ENCODE measurements around the gene FAM174B. TPM values are rescaled to one million over a fixed set of nuclear protein-coding genes. Genes with fewer than 3 reads are reported as not detected.

Gene FAM174B
- total RNA-seq, 1 experiment from 2014 or later: 3.5 TPM

DNA sequence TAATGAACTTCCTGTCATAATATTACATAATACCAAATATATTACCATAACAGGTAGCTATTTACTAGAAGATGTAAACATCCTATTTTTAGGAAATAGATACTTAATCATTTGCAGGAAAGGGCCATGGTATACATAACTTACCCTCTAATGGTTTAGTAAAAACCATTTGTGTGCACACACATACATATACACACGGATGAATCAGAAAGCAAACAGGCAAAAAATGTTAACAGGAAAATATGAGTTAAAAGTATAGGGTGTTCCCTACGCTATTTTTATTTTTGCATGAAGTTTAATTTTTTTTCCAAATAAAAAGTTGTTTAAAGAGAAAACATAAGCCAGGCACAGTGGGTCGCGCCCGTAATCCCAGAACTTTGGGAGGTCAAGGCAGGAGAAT, 34.6 kb downstream of the FAM174B start:
- no peak overlapping the region for H3K4me3 Mint-ChIP-seq (ENCODE audit: unreplicated experiment)
- H3K36me3 Mint-ChIP-seq (ENCODE audit: insufficient read depth, unreplicated experiment): peaks cover 11% of the 10 kb centered on the region
- TF ChIP-seq CTCF (IDR thresholded peaks at IDR 0.05; ENCODE audit: unreplicated experiment): no peak
- ChIA-PET POLR2A (no interaction called here), CTCF (interaction anchor here (0.6 to 0.7 kb wide), 2 partner anchors 10 to 255 kb away, joined by 3 to 4 read pairs; no protein-coding TSS in a partner anchor)
- no peaks in the 10 kb centered on the region for H3K9me3 Mint-ChIP-seq (ENCODE audit: unreplicated experiment)
- H3K27me3 Mint-ChIP-seq (ENCODE audit: insufficient read depth, unreplicated experiment): no peaks in the 10 kb centered on the region
- no peak overlapping the region for H3K27ac Mint-ChIP-seq (ENCODE audit: low read depth, unreplicated experiment)
- intact Hi-C loops (cut with micrococcal nuclease): no loop called here
- no peak for DNase-seq (ENCODE audit: unreplicated experiment)
- no TSS peak for BruUV-seq (replicated peaks)
- peaks cover 20% of the 10 kb centered on the region for H3K4me1 Mint-ChIP-seq (ENCODE audit: insufficient read depth, unreplicated experiment)

- no peak for TF ChIP-seq CTCF (IDR thresholded peaks at IDR 0.05; ENCODE audit: unreplicated experiment)
- DNase-seq (ENCODE audit: unreplicated experiment): no peak
- Mint-ChIP-seq H3K27ac (ENCODE audit: low read depth, unreplicated experiment) (no peak overlapping the region), H3K4me3 (ENCODE audit: unreplicated experiment) (no peak overlapping the region), H3K4me1 (ENCODE audit: insufficient read depth, unreplicated experiment) (peaks cover 9% of the 10 kb centered on the region), H3K36me3 (ENCODE audit: insufficient read depth, unreplicated experiment) (peaks cover 11% of the 10 kb centered on the region), H3K9me3 (ENCODE audit: unreplicated experiment) (no peaks in the 10 kb centered on the region), H3K27me3 (ENCODE audit: insufficient read depth, unreplicated experiment) (no peaks in the 10 kb centered on the region)
- intact Hi-C loops (cut with micrococcal nuclease): loop anchor here (10.0 kb wide), 1 partner anchor 95 kb away; no protein-coding TSS in a partner anchor
- ChIA-PET POLR2A (no interaction called here), CTCF (interaction anchor here (0.7 kb wide), 2 partner anchors 9 to 999 kb away, joined by 3 read pairs; no protein-coding TSS in a partner anchor)
- BruUV-seq (replicated peaks): no TSS peak
Observed at GRCh38 chr15:92619145-92620101, 36.2 kb downstream of the FAM174B start.

- Mint-ChIP-seq H3K27ac (ENCODE audit: low read depth, unreplicated experiment) (no peak overlapping the region), H3K4me1 (ENCODE audit: insufficient read depth, unreplicated experiment) (peaks cover 9% of the 10 kb centered on the region), H3K9me3 (ENCODE audit: unreplicated experiment) (no peaks in the 10 kb centered on the region), H3K4me3 (ENCODE audit: unreplicated experiment) (no peak overlapping the region), H3K27me3 (ENCODE audit: insufficient read depth, unreplicated experiment) (no peaks in the 10 kb centered on the region), H3K36me3 (ENCODE audit: insufficient read depth, unreplicated experiment) (peaks cover 11% of the 10 kb centered on the region)
- intact Hi-C loops (cut with micrococcal nuclease): loop anchor here (10.0 kb wide), 1 partner anchor 97 kb away; no protein-coding TSS in a partner anchor
- ChIA-PET CTCF (interaction anchor here (0.5 to 0.7 kb wide), 2 partner anchors 79 to 343 kb away, joined by 3 to 4 read pairs; no protein-coding TSS in a partner anchor), POLR2A (no interaction called here)
- no TSS peak for BruUV-seq (replicated peaks)
- DNase-seq (ENCODE audit: unreplicated experiment): no peak
- TF ChIP-seq CTCF (IDR thresholded peaks at IDR 0.05; ENCODE audit: unreplicated experiment): no peak
Observed at GRCh38 chr15:92617549-92618520, 37.7 kb downstream of the FAM174B start.

Data from MCF 10A (cell line).